ENCODE data around the gene KLF5.
"Not testable (repeated sequence)": the region's sequence is repeated elsewhere in the genome, so short reads cannot be mapped to it uniquely, and the experiment has no call there.

Gene KLF5

GRCh38 chr13:73045031-73045430 is 13.8 kb upstream of the KLF5 start:
- no peak overlapping the region for H3K4me3 ChIP-seq (ENCODE audit: low read depth, low read length)
- no peak for DNase-seq (ENCODE audit: low read depth)
- no peak for TF ChIP-seq CTCF (IDR thresholded peaks at IDR 0.05; ENCODE audit: control insufficient read depth, extremely low read depth, insufficient read depth)

- DNase-seq (ENCODE audit: low read depth); H3K4me3 ChIP-seq (ENCODE audit: low read depth, low read length): not testable (repeated sequence)
These were observed 10.2 kb upstream of the KLF5 start for GRCh38 chr13:73048615-73049014.

- no peak for DNase-seq (ENCODE audit: low read depth)
- no peak overlapping the region for H3K4me3 ChIP-seq (ENCODE audit: low read depth, low read length)
- TF ChIP-seq CTCF (IDR thresholded peaks at IDR 0.05; ENCODE audit: control insufficient read depth, extremely low read depth, insufficient read depth): no peak
These were observed 4.1 kb upstream of the KLF5 start for GRCh38 chr13:73054712-73055111.

GRCh38 chr13:73055813-73056564 is 2.8 kb upstream of the KLF5 start:
- no peak overlapping the region for H3K4me3 ChIP-seq (ENCODE audit: low read depth, low read length)
- TF ChIP-seq CTCF (IDR thresholded peaks at IDR 0.05; ENCODE audit: control insufficient read depth, extremely low read depth, insufficient read depth): no peak
- DNase-seq (ENCODE audit: low read depth): no peak

GRCh38 chr13:73056565-73056962 is 2.2 kb upstream of the KLF5 start:
- no peak for TF ChIP-seq CTCF (IDR thresholded peaks at IDR 0.05; ENCODE audit: control insufficient read depth, extremely low read depth, insufficient read depth)
- H3K4me3 ChIP-seq (ENCODE audit: low read depth, low read length): no peak overlapping the region
- DNase-seq (ENCODE audit: low read depth): no peak

GRCh38 chr13:73057284-73058063 is 1.3 kb upstream of the KLF5 start:
- H3K4me3 ChIP-seq (ENCODE audit: low read depth, low read length): no peak overlapping the region
- TF ChIP-seq CTCF (IDR thresholded peaks at IDR 0.05; ENCODE audit: control insufficient read depth, extremely low read depth, insufficient read depth): no peak
- DNase-seq (ENCODE audit: low read depth): peak; percentile 70

GRCh38 chr13:73058064-73058313 is 816 bp upstream of the KLF5 start:
- no peak for TF ChIP-seq CTCF (IDR thresholded peaks at IDR 0.05; ENCODE audit: control insufficient read depth, extremely low read depth, insufficient read depth)
- no peak for DNase-seq (ENCODE audit: low read depth)
- H3K4me3 ChIP-seq (ENCODE audit: low read depth, low read length): peak overlapping the region; percentile 35
